Stimulated activated CD8-positive, alpha-beta memory T cell treated with anti-CD3 and anti-CD28 coated beads, Interleukin-12 subunit alpha, Interleukin-12 subunit beta, amount 100 ng/mL, for 1 hour (primary cell): ENCODE data around the gene NPRL2.
A peak's percentile ranks its signal among the peaks of the same experiment; 100 is the strongest.
"Not testable (repeated sequence)": the region's sequence is repeated elsewhere in the genome, so short reads cannot be mapped to it uniquely, and the experiment has no call there.

Experiments
- DNase-seq: peaks from one replicate; pipeline ENCODE4 v3.0.0-alpha.2; 2020; ENCODE audit warnings: low read depth

Gene NPRL2

GRCh38 chr3:50327129-50327528 lies 23.4 kb downstream of the NPRL2 start:
- DNase-seq: no peak

GRCh38 chr3:50326182-50326541 lies 24.4 kb downstream of the NPRL2 start:
- no peak for DNase-seq

- DNase-seq: no peak
Observed at GRCh38 chr3:50325497-50326181, 24.9 kb downstream of the NPRL2 start.

- no peak for DNase-seq
Observed at GRCh38 chr3:50325113-50325480, 25.5 kb downstream of the NPRL2 start.

GRCh38 chr3:50324351-50325112 lies 26.0 kb downstream of the NPRL2 start:
- peak; percentile 30 for DNase-seq

- no peak for DNase-seq
Observed at GRCh38 chr3:50323614-50324199, 26.9 kb downstream of the NPRL2 start.

GRCh38 chr3:50323092-50323600 lies 27.4 kb downstream of the NPRL2 start:
- no peak for DNase-seq

GRCh38 chr3:50322386-50323091 lies 28.0 kb downstream of the NPRL2 start, which contains the start of gene HYAL2:
HYAL2 (minus strand) TSS chr3:50322745; CDS start chr3:50320489, 2,256 bp downstream.
- no peak for DNase-seq

- no peak for DNase-seq
Observed at GRCh38 chr3:50322115-50322385, 28.5 kb downstream of the NPRL2 start.

GRCh38 chr3:50321336-50322114 lies 29.1 kb downstream of the NPRL2 start:
- peak; percentile 67 for DNase-seq

GRCh38 chr3:50320853-50321335 lies 29.7 kb downstream of the NPRL2 start:
- peak; percentile 24 for DNase-seq

- no peak for DNase-seq
Observed at GRCh38 chr3:50319894-50320625, 30.5 kb downstream of the NPRL2 start.

GRCh38 chr3:50319181-50319893 lies 31.2 kb downstream of the NPRL2 start:
- no peak for DNase-seq

GRCh38 chr3:50318615-50319014 lies 32.0 kb downstream of the NPRL2 start:
- no peak for DNase-seq

GRCh38 chr3:50318163-50318562 lies 32.4 kb downstream of the NPRL2 start:
- no peak for DNase-seq

GRCh38 chr3:50317300-50317699 lies 33.3 kb downstream of the NPRL2 start:
- no peak for DNase-seq

- DNase-seq: peak; percentile 59
Observed at GRCh38 chr3:50316657-50317242, 33.8 kb downstream of the NPRL2 start.

GRCh38 chr3:50314816-50315215 lies 35.8 kb downstream of the NPRL2 start:
- no peak for DNase-seq

- no peak for DNase-seq
Observed at GRCh38 chr3:50314342-50314741, 36.2 kb downstream of the NPRL2 start.

- DNase-seq: not testable (repeated sequence)
Observed at GRCh38 chr3:50312041-50312440, 38.5 kb downstream of the NPRL2 start.
